Immature natural killer cell (primary cell): ENCODE results near the gene CRHR1. TPM values are rescaled to one million over a fixed set of nuclear protein-coding genes. Genes with fewer than 3 reads are reported as not detected.
A peak's percentile ranks its signal among the peaks of the same experiment; 100 is the strongest.
"Not testable (repeated sequence)": the region's sequence is repeated elsewhere in the genome, so short reads cannot be mapped to it uniquely, and the experiment has no call there.

Experiments
- DNase-seq, 3 donors: peaks; one replicate each; pipeline ENCODE4 v3.0.0; 2022; ENCODE audit warnings: mixed read lengths in 1 of 3
- H3K27ac Mint-ChIP-seq, 6 donors: one replicate each; pipeline ENCODE4 v1.8.0; 2020; ENCODE audit warnings: mixed read lengths in 6 of 6, mild to moderate bottlenecking in 5 of 6, inconsistent platforms in 4 of 6, moderate library complexity in 3 of 6
- H3K27me3 Mint-ChIP-seq, 3 donors: one replicate each; pipeline ENCODE4 v1.8.0; 2020 to 2021; ENCODE audit warnings: low read depth in 3 of 3, mild to moderate bottlenecking in 3 of 3, mixed read lengths in 3 of 3, moderate library complexity in 3 of 3, inconsistent platforms in 1 of 3
- H3K36me3 Mint-ChIP-seq, 3 donors: one replicate each; pipeline ENCODE4 v1.8.0; 2020; ENCODE audit warnings: mixed read lengths in 3 of 3, inconsistent platforms in 2 of 3, mild to moderate bottlenecking in 2 of 3
- H3K4me1 Mint-ChIP-seq, 2 donors: one replicate each; pipeline ENCODE4 v1.8.0; 2020; ENCODE audit warnings: inconsistent platforms in 2 of 2, mild to moderate bottlenecking in 2 of 2, mixed read lengths in 2 of 2, moderate library complexity in 1 of 2
- H3K4me3 Mint-ChIP-seq, 5 donors: one replicate each; pipeline ENCODE4 v1.8.0; 2020; ENCODE audit warnings: mild to moderate bottlenecking in 5 of 5, mixed read lengths in 5 of 5, inconsistent platforms in 3 of 5, moderate library complexity in 3 of 5
- H3K9me3 Mint-ChIP-seq, 6 donors: one replicate each; pipeline ENCODE4 v1.8.0; 2020; ENCODE audit warnings: mild to moderate bottlenecking in 6 of 6, mixed read lengths in 6 of 6, inconsistent platforms in 4 of 6, moderate library complexity in 3 of 6
- polyA plus RNA-seq, 3 donors: library from polyadenylated mRNA; unstranded; fragments of 300-500 nt; fragmentation: Illumina TruSeq; gene quantifications; one replicate each; pipeline ENCODE4 v1.2.3, GENCODE V29; 2021

Gene CRHR1
- not detected for polyA plus RNA-seq

DNA sequence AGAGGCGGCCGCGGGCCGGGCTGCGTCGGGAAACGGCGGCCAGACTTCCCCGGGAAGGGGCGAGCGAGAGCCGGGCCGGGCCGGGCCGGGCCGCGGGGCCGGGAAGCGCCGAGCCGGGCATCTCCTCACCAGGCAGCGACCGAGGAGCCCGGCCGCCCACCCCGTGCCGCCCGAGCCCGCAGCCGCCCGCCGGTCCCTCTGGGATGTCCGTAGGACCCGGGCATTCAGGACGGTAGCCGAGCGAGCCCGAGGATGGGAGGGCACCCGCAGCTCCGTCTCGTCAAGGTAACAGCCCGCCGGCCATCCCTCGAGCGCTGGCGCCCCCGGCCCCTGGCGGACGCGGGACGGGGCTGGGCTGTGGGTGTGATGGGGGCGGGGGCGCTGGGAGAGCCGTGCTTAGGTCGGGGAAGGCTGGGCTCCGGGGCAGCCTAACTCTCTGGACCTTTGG, at the start of gene CRHR1:
Gene CRHR1, plus strand, starts transcription at position 28 of the 448 bp plus-strand sequence. Its CDS starts 225 bp downstream, at position 253.
- Mint-ChIP-seq H3K27me3 (peaks cover 13 to 31% (median 19%) of the 10 kb centered on the region in 3 donors), H3K9me3 (no peaks in the 10 kb centered on the region), H3K27ac (no peak within 1 kb of the TSS), H3K4me1 (peaks cover 6 to 11% of the 10 kb centered on the region in 2 donors), H3K36me3 (no peaks in the 10 kb centered on the region), H3K4me3 (peak within 1 kb of the TSS; percentile 66 to 82 (median 71))
- DNase-seq: no peak

- Mint-ChIP-seq H3K27me3 (peaks cover 3 to 20% (median 14%) of the 10 kb centered on the region in 3 donors), H3K27ac (no peak overlapping the region)
Measured at GRCh38 chr17:45734598-45734997, 49.5 kb upstream of the CRHR1 start.

GRCh38 chr17:45735488-45735887, 48.6 kb upstream of the CRHR1 start:
- Mint-ChIP-seq H3K36me3 (no peaks in the 10 kb centered on the region), H3K27ac (no peak overlapping the region), H3K27me3 (peaks cover 3 to 12% (median 11%) of the 10 kb centered on the region in 3 donors)

More at GRCh38 chr17:45734598-45734997, 49.5 kb upstream of the CRHR1 start:
- Mint-ChIP-seq H3K4me1 (no peaks in the 10 kb centered on the region), H3K4me3 (no peak overlapping the region), H3K9me3 (peaks cover 0 to 17% (median 3%) of the 10 kb centered on the region in 6 donors), H3K36me3 (no peaks in the 10 kb centered on the region)
- no peak for DNase-seq

GRCh38 chr17:45739786-45740185, 44.3 kb upstream of the CRHR1 start:
- no peak for DNase-seq
- Mint-ChIP-seq H3K9me3 (no peaks in the 10 kb centered on the region), H3K4me3 (no peak overlapping the region), H3K4me1 (no peaks in the 10 kb centered on the region), H3K36me3 (no peaks in the 10 kb centered on the region), H3K27me3 (peaks cover 2 to 9% (median 8%) of the 10 kb centered on the region in 3 donors), H3K27ac (no peak overlapping the region)

More at GRCh38 chr17:45735488-45735887, 48.6 kb upstream of the CRHR1 start:
- Mint-ChIP-seq H3K4me3 (no peak overlapping the region), H3K9me3 (peaks cover 0 to 14% (median 3%) of the 10 kb centered on the region in 6 donors), H3K4me1 (no peaks in the 10 kb centered on the region)
- no peak for DNase-seq

GRCh38 chr17:45740553-45741330, 43.4 kb upstream of the CRHR1 start:
- H3K36me3 Mint-ChIP-seq: no peaks in the 10 kb centered on the region
- peaks cover 3 to 8% (median 5%) of the 10 kb centered on the region in 3 donors for H3K27me3 Mint-ChIP-seq
- H3K27ac Mint-ChIP-seq: no peak overlapping the region

GRCh38 chr17:45742251-45742650, 41.9 kb upstream of the CRHR1 start:
- peaks cover 5 to 8% (median 8%) of the 10 kb centered on the region in 3 donors for H3K27me3 Mint-ChIP-seq
- no peaks in the 10 kb centered on the region for H3K4me1 Mint-ChIP-seq
- H3K9me3 Mint-ChIP-seq: no peaks in the 10 kb centered on the region
- no peak for DNase-seq
- no peak overlapping the region for H3K27ac Mint-ChIP-seq
- H3K36me3 Mint-ChIP-seq: no peaks in the 10 kb centered on the region
- H3K4me3 Mint-ChIP-seq: no peak overlapping the region

More at GRCh38 chr17:45740553-45741330, 43.4 kb upstream of the CRHR1 start:
- peak overlapping the region in 1 of 5 donors; percentile 27 for H3K4me3 Mint-ChIP-seq
- DNase-seq: peak; percentile 3 to 21 (median 4)
- no peaks in the 10 kb centered on the region for H3K4me1 Mint-ChIP-seq
- H3K9me3 Mint-ChIP-seq: no peaks in the 10 kb centered on the region

DNA sequence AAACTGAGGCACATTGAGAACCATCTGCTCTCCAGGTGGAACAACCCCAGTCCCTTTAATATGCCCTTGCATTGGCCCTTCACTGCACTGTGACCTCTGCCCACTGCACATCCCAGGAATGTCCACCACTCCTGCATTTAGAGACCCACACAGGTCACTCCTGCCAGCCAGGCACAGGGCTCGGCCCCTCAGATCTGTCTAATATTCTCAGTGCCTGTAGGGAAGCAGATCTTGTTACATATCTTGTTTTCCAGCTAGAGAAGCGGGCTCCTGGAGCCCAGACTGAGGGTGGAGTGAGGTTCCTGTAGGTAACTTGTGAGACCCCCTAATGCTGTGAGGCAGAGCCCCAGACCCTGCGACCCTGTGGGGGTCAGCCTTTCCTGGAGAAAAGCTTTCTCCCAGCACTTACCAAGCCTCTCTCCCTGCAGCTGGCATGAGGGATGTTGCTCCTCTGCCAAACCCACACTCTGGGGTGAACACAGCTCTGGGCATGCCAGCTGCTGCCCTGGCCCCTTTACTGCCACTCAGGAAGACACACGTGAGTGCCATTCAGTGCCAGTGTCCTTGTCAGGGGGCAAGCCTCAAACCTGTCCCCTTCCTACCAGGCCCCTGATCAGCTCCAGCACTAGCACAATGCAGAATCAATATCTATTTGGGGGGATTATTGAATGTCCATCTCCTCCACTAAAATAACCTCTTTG, 40.3 kb upstream of the CRHR1 start:
- no peak for DNase-seq
- Mint-ChIP-seq H3K27me3 (peaks cover 5 to 6% (median 6%) of the 10 kb centered on the region in 3 donors), H3K4me1 (no peaks in the 10 kb centered on the region), H3K4me3 (no peak overlapping the region), H3K36me3 (no peaks in the 10 kb centered on the region), H3K9me3 (no peaks in the 10 kb centered on the region), H3K27ac (no peak overlapping the region)

DNA sequence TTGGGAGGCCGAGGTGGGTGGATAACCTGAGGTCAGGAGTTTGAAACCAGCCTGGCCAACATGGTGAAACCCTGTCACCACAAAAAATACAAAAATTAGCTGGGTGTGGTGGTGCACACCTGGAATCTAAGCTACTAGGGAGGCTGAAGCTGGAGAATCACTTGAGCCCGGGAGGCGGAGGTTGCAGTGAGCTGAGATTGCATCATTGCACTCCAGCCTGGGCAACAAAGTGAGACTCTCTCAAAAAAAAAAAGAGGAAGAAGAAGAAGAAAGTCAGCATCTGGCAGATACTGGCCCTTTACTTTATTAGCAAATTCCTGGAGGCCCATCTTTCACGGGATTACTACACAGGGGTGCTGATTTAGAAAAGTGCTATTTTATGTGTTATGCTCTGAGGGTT, 39.3 kb upstream of the CRHR1 start:
- peaks cover 6 to 13% (median 6%) of the 10 kb centered on the region in 3 donors for H3K27me3 Mint-ChIP-seq
- not testable (repeated sequence) for H3K9me3 Mint-ChIP-seq, DNase-seq, H3K4me3 Mint-ChIP-seq, H3K36me3 Mint-ChIP-seq, H3K27ac Mint-ChIP-seq, H3K4me1 Mint-ChIP-seq

DNA sequence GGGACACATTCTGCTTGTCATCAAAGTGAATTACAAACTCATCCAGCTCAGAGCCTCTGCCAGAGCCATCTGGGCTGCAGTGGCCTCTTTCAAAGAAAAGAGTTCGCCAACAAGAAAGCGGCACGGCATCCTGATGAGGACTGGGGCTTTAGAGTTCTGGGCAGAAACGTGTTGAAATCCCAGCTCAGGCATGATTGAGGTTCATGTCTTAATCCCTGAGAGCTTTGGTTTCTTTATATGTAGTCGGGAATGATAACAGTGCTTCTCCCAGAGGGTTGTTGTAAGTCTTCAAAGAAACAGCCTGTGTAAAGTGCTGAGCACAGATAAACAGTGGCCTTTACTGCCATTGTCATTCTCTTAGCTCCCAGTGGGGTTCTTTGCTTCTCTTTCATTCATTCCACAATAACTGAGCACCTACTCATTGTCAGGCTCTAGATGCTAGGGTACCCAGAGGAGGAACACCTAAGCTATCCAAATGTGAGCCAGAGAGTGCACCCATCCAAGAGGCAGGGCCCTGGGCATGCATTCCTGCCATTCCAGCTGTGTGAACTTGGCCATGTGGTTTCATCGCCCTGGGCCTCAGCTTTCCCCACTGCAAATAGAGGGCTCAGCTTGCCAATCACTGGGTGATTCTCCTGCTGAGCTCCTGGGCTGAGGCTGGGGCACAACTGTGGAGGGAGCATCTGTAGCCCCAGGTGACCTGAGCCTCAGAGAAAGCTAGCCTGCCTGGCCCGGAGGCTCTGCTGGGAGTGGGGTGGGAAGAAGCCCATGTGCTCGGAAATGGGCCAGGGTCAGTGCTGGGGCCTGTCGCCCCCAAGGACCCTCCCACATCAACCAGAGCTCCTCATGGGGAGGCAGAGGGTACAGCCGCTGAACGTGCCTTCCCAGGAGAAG, 38.3 kb upstream of the CRHR1 start:
- Mint-ChIP-seq H3K36me3 (no peaks in the 10 kb centered on the region), H3K4me1 (no peaks in the 10 kb centered on the region), H3K27me3 (peaks cover 6 to 13% (median 8%) of the 10 kb centered on the region in 3 donors), H3K27ac (no peak overlapping the region), H3K4me3 (no peak overlapping the region), H3K9me3 (no peaks in the 10 kb centered on the region)
- no peak for DNase-seq

- Mint-ChIP-seq H3K36me3 (no peaks in the 10 kb centered on the region), H3K4me1 (no peaks in the 10 kb centered on the region), H3K27me3 (peaks cover 0 to 13% (median 8%) of the 10 kb centered on the region in 3 donors), H3K9me3 (no peaks in the 10 kb centered on the region), H3K4me3 (no peak overlapping the region), H3K27ac (no peak overlapping the region)
- DNase-seq: no peak
Measured at GRCh38 chr17:45747911-45748310, 36.2 kb upstream of the CRHR1 start.

GRCh38 chr17:45748731-45749310, 35.3 kb upstream of the CRHR1 start:
- DNase-seq: no peak
- no peaks in the 10 kb centered on the region for H3K4me1 Mint-ChIP-seq
- H3K27me3 Mint-ChIP-seq: peaks cover 0 to 14% (median 5%) of the 10 kb centered on the region in 3 donors
- H3K27ac Mint-ChIP-seq: no peak overlapping the region
- H3K4me3 Mint-ChIP-seq: no peak overlapping the region
- H3K36me3 Mint-ChIP-seq: no peaks in the 10 kb centered on the region
- no peaks in the 10 kb centered on the region for H3K9me3 Mint-ChIP-seq

GRCh38 chr17:45749831-45750335, 34.2 kb upstream of the CRHR1 start:
- no peak overlapping the region for H3K27ac Mint-ChIP-seq
- H3K9me3 Mint-ChIP-seq: no peaks in the 10 kb centered on the region
- H3K36me3 Mint-ChIP-seq: no peaks in the 10 kb centered on the region
- H3K4me3 Mint-ChIP-seq: no peak overlapping the region
- H3K4me1 Mint-ChIP-seq: no peaks in the 10 kb centered on the region
- peaks cover 0 to 14% (median 3%) of the 10 kb centered on the region in 3 donors for H3K27me3 Mint-ChIP-seq
- DNase-seq: no peak
